Osteoblast (primary cell): ENCODE results near the gene SORCS2. TPM values are rescaled to one million over a fixed set of nuclear protein-coding genes. Genes with fewer than 3 reads are reported as not detected.

Experiments used
- DNase-seq: peaks from one replicate; pipeline ENCODE4 v3.0.0; 2011; ENCODE audit warnings: low spot score, mixed read lengths; ENCODE audit not compliant: insufficient read length; ENCODE audit errors: missing footprints
- H2AFZ ChIP-seq: 2 replicates; pipeline ENCODE4 v1.6.0; 2011; ENCODE audit warnings: mild to moderate bottlenecking, low read length
- H3K27ac ChIP-seq: 2 replicates; pipeline ENCODE4 v1.5.1; 2011; ENCODE audit warnings: mild to moderate bottlenecking, low read depth, low read length, moderate library complexity
- H3K27me3 ChIP-seq: 2 replicates; pipeline ENCODE4 v1.6.0; 2012; ENCODE audit warnings: mild to moderate bottlenecking, control low read depth, inconsistent platforms, low read length, moderate library complexity; ENCODE audit not compliant: insufficient read depth
- H3K36me3 ChIP-seq: 2 replicates; pipeline ENCODE4 v1.5.1; 2011; ENCODE audit warnings: mild to moderate bottlenecking, low read length, control low read depth, moderate library complexity; ENCODE audit not compliant: insufficient read depth
- H3K4me1 ChIP-seq: 2 replicates; pipeline ENCODE4 v1.5.1; 2011; ENCODE audit warnings: mild to moderate bottlenecking, low read length, control low read depth, moderate library complexity; ENCODE audit not compliant: insufficient read depth
- H3K4me2 ChIP-seq: 2 replicates; pipeline ENCODE4 v1.6.0; 2011; ENCODE audit warnings: mild to moderate bottlenecking, low read length; ENCODE audit not compliant: insufficient read depth
- H3K4me3 ChIP-seq: fragments of 200-600 bp; sonication (generic); 3 replicates; pipeline ENCODE4 v1.5.1; 2012; ENCODE audit warnings: mild to moderate bottlenecking, low read length, inconsistent platforms; ENCODE audit not compliant: insufficient read depth
- H3K79me2 ChIP-seq: 2 replicates; pipeline ENCODE4 v1.6.0; 2012; ENCODE audit warnings: mild to moderate bottlenecking, low read length, control low read depth, inconsistent platforms; ENCODE audit not compliant: insufficient read depth
- H3K9me3 ChIP-seq: 2 replicates; pipeline ENCODE4 v1.5.1; 2011; ENCODE audit warnings: low read depth, low read length, control low read depth
- H4K20me1 ChIP-seq: 2 replicates; pipeline ENCODE4 v1.6.0; 2012; ENCODE audit warnings: mild to moderate bottlenecking, low read length, control low read depth; ENCODE audit not compliant: insufficient read depth
- CTCF ChIP-seq: IDR thresholded peaks from 2 replicates; pipeline ENCODE4 v1.5.1; 2011; ENCODE audit warnings: mild to moderate bottlenecking, low read depth, low read length, moderate library complexity; ENCODE audit errors: extremely low read depth
- total RNA-seq: library from RNA; depleted of rRNA; stranded (reverse); fragments of >200 nt; gene quantifications from 2 replicates; pipeline ENCODE4 v1.2.3, GENCODE V29; 2012

SORCS2 gene
- total RNA-seq, 1 donor = 9.0 TPM

- Histone ChIP-seq H2AFZ (no peak overlapping the region), H3K79me2 (no peaks in the 10 kb centered on the region), H3K4me2 (no peak overlapping the region), H3K4me1 (no peaks in the 10 kb centered on the region), H3K4me3 (no peak overlapping the region), H3K27me3 (peaks cover 6% of the 10 kb centered on the region), H4K20me1 (no peaks in the 10 kb centered on the region), H3K9me3 (no peaks in the 10 kb centered on the region), H3K36me3 (no peaks in the 10 kb centered on the region), H3K27ac (no peak overlapping the region)
- no peak for TF ChIP-seq CTCF
- peak; percentile 45 for DNase-seq
Measured at GRCh38 chr4:7590189-7590588, 397.9 kb downstream of the SORCS2 start.

GRCh38 chr4:7590899-7591298 lies 398.6 kb downstream of the SORCS2 start:
- no peaks in the 10 kb centered on the region for H3K4me1 ChIP-seq
- no peak overlapping the region for H3K4me2 ChIP-seq
- H3K36me3 ChIP-seq = no peaks in the 10 kb centered on the region
- H4K20me1 ChIP-seq = no peaks in the 10 kb centered on the region
- DNase-seq = peak; percentile 26
- no peaks in the 10 kb centered on the region for H3K79me2 ChIP-seq
- H3K9me3 ChIP-seq = no peaks in the 10 kb centered on the region
- H3K27ac ChIP-seq = no peak overlapping the region
- no peak overlapping the region for H3K4me3 ChIP-seq
- no peak overlapping the region for H2AFZ ChIP-seq
- peaks cover 8% of the 10 kb centered on the region for H3K27me3 ChIP-seq
- TF ChIP-seq CTCF = no peak

- DNase-seq = peak; percentile 49
- no peak for TF ChIP-seq CTCF
- H3K9me3 ChIP-seq = no peaks in the 10 kb centered on the region
- H3K4me2 ChIP-seq = no peak overlapping the region
- H3K4me3 ChIP-seq = no peak overlapping the region
- no peaks in the 10 kb centered on the region for H3K79me2 ChIP-seq
- H3K4me1 ChIP-seq = no peaks in the 10 kb centered on the region
- peaks cover 15% of the 10 kb centered on the region for H3K27me3 ChIP-seq
- H3K27ac ChIP-seq = no peak overlapping the region
- no peak overlapping the region for H2AFZ ChIP-seq
- H3K36me3 ChIP-seq = no peaks in the 10 kb centered on the region
- H4K20me1 ChIP-seq = no peaks in the 10 kb centered on the region
Measured at GRCh38 chr4:7591409-7592053, 399.2 kb downstream of the SORCS2 start.

DNA sequence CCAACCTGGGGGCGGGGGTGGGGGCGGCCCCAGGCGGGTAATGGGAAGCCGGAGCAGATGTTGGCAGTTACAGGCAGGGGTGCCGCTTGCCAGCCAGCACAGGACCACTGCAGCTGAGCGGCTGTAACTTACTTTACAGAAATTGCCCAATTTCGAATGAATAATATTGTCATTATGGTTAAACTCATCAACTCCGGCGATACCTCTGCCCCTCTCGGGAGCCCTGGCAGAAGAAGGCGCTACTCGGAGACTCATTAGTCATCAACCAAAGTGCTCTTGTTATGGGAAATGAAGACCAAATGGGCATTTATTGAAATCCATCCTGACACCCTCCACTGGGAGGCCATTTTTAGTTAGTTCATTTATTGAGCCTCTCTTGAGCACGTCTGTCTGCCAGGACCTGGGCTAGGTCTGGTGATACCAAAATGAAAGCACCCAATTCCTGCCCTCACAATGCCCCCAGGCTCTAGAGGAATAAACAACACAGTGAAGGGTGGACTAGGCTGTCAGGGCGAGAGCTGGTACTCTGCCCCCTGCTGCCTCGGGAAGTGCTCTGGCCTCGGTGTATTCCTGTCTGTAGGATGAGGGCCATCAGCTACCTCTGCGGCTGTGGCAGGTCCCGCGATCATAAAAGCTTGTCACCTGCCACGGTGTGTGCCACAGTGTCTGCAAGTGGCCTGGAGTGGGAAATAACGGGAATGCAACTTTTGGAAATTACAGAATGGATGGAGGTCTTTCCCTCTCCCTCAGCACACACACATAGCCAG lies 401.5 kb downstream of the SORCS2 start:
- no peaks in the 10 kb centered on the region for H3K9me3 ChIP-seq
- no peak overlapping the region for H3K4me2 ChIP-seq
- no peaks in the 10 kb centered on the region for H4K20me1 ChIP-seq
- no peaks in the 10 kb centered on the region for H3K36me3 ChIP-seq
- peak; percentile 80 for DNase-seq
- no peak for TF ChIP-seq CTCF
- H3K79me2 ChIP-seq = no peaks in the 10 kb centered on the region
- peaks cover 18% of the 10 kb centered on the region for H3K27me3 ChIP-seq
- H3K27ac ChIP-seq = no peak overlapping the region
- no peaks in the 10 kb centered on the region for H3K4me1 ChIP-seq
- H2AFZ ChIP-seq = no peak overlapping the region
- H3K4me3 ChIP-seq = no peak overlapping the region
